ENCODE data around the gene B4GALT1. TPM values are rescaled to one million over a fixed set of nuclear protein-coding genes. Genes with fewer than 3 reads are reported as not detected.
"Not testable (repeated sequence)": the region's sequence is repeated elsewhere in the genome, so short reads cannot be mapped to it uniquely, and the experiment has no call there.

B4GALT1 gene
- polyA plus RNA-seq, 3 donors = 80.3 to 119 (median 115) TPM

DNA sequence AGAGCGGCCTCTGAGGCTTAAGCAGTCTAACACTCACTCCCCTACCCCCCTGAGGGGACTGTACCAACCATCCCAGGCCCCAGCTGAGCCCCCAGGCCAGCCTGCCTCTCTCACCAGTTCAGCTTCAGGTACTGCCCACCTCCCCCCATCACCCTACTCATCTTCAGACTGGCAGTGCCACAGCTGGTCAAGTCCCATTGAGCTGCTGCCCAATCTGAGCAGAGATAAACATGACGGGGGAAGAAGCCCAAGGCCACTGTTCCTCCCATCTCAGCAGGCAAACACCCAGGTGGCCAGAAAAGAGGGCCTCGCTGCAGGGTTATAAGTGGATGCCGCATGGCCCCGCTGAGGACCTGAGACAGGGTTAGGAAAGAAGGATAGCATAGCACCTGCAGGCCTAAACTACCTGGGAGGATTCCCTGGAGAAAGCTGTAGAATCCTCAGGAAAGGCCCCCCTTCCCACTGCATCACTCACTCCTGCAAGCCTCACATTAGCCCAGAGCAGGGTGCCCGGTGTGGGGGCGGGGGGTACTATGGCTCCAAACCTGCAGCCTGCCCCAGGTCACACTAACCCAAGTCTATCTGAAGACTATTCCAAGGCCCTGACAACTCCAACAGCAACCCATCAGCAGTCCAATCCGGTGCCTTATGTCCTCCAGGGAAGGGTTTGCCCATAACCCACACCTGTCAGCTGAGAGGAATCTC lies 3.6 kb downstream of the B4GALT1 start:
- DNase-seq (ENCODE audit: low read depth in 3 of 3, low spot score in 2 of 3) = no peak

GRCh38 chr9:33162721-33163311 lies 4.3 kb downstream of the B4GALT1 start:
- no peak for DNase-seq (ENCODE audit: low read depth in 3 of 3, low spot score in 2 of 3)

- DNase-seq (ENCODE audit: low read depth in 3 of 3, low spot score in 2 of 3) = no peak
Observed at GRCh38 chr9:33161589-33162132, 5.5 kb downstream of the B4GALT1 start.

GRCh38 chr9:33161011-33161588 lies 6.0 kb downstream of the B4GALT1 start:
- no peak for DNase-seq (ENCODE audit: low read depth in 3 of 3, low spot score in 2 of 3)

DNA sequence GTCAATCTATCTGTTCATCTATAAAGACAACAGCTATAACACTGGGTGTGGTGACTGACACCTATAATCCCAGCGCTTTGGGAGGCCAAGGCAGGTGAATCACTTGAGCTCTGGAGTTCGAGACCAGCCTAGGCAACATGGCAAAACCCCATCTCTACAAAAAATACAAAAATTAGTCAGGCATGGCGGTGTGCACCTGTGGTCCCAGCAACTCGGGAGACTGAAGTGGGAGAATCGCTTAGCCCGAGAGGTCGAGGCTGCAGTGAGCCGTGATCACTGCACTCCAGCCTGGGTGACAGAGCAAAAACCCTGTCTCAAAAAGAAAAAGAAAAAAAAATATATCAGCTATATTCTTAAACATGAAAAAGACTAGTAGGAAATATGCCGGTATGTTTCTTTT lies 6.7 kb downstream of the B4GALT1 start:
- not testable (repeated sequence) for DNase-seq (ENCODE audit: low read depth in 3 of 3, low spot score in 2 of 3)

DNA sequence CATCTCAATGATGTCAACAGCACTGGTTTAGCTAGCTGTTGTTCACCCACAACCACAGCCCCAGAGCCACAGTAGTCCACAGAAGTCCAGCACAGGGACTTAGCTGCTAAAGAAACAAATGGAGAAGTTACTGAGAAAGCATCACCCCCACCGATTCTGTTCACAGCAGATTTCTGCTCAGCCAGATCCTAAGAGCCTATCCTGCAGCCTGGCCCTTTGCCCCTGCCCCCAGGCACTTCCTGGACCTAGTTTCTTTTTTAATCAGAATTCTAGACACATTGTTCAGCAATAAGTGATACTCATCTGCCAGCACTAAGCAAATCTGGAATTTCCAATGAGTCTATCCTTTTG lies 7.4 kb downstream of the B4GALT1 start:
- no peak for DNase-seq (ENCODE audit: low read depth in 3 of 3, low spot score in 2 of 3)

DNA sequence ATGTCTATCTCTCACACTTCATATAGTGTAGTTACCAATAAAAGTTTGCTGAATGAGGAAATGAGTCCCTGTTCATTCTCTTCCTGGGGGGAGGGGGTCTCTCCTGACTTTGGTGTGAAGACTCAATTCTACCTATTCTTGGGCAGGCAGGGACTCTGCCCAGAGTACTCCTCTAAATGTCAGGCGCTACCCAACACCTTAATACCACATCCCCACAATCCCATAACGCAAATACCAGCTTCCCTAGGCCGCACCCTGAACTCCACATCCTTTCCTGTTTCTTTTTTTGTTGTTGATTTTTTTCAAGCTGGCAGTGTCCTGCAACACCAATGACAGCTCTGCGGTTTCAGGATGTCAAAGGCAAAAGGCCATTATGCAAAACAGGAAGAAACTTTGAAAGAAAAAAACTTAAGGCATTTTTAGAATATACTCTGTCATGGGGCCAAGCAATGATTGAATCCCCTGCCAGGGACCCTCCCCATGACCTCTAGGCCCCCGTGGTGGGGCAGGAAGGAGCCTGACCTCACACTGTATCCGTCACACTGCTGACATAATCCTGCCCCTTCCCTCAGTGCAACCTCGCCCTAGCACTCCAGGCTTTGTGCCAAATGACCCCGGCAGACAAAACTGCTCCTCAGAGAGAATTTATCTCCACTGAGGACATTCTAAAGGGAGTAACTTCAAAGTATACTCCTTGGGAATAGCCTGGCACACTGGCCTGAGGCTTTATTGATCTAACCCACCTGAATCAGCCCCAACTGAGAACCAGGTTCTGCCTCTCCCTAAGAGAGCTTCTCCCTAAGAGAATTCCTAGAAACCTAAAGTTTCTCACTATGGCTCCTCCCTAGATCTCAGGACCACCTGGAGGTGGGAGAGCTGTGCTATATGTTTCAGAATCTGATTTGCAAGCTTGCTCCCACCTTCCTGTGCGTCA lies 8.0 kb downstream of the B4GALT1 start:
- no peak for DNase-seq (ENCODE audit: low read depth in 3 of 3, low spot score in 2 of 3)

- no peak for DNase-seq (ENCODE audit: low read depth in 3 of 3, low spot score in 2 of 3)
Observed at GRCh38 chr9:33157960-33158842, 8.9 kb downstream of the B4GALT1 start.

DNA sequence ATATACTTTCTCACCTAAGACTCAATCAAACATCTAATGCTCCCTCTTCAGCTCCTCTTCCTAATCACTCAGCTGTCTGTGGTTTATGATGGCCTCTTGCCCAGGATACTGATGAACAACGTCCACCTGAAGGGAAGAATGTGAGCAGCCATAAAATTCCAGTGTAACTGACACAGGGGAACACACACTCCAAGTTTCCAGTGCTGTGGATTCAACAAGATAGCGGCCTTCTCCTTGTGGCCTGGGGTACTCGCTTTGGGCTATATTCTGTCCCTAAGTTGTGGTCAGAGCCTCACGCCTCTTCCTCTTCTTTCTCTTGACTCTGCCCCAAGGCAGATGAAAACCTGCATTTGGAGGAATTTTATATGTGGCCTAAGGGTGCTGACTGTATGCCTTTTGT lies 11.7 kb downstream of the B4GALT1 start:
- no peak for DNase-seq (ENCODE audit: low read depth in 3 of 3, low spot score in 2 of 3)

DNA sequence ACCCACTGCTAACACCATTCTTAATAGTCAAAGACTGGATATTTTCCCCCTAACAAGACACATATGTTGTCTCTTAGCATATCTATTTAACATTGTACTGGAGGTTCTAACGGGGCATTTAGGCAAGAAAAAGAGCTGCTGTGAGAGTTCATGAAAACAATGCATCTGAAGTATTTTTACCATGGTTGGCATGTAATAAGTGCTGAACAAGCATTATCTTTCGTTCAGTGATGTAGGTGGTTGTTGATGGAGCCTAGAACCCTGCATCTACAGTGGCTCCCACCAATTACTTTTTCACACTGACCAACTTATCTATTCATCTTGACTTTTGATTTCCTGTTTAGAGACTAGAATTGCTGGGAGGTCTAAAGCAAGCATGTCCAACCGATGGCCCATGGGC lies 12.8 kb downstream of the B4GALT1 start:
- no peak for DNase-seq (ENCODE audit: low read depth in 3 of 3, low spot score in 2 of 3)

GRCh38 chr9:33153666-33154065 lies 13.5 kb downstream of the B4GALT1 start:
- no peak for DNase-seq (ENCODE audit: low read depth in 3 of 3, low spot score in 2 of 3)

DNA sequence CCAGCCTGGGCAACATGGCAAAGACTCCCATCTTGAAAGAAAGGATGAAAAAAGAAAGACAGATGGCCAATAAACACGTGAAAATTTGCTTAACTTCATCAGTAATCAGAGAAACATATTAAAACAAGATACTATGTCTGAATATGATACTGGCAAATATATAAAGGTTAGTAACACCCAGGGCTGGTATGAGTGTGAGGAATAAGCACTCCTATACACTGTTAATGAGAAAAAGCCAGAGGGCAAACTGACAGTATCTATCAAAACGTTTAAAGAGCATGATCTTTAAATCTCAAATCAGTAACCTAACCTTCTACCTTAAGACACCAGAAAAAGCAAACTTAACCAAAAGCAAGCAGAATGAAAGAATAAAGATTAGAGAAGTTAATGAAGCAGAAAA lies 14.1 kb downstream of the B4GALT1 start:
- no peak for DNase-seq (ENCODE audit: low read depth in 3 of 3, low spot score in 2 of 3)

DNA sequence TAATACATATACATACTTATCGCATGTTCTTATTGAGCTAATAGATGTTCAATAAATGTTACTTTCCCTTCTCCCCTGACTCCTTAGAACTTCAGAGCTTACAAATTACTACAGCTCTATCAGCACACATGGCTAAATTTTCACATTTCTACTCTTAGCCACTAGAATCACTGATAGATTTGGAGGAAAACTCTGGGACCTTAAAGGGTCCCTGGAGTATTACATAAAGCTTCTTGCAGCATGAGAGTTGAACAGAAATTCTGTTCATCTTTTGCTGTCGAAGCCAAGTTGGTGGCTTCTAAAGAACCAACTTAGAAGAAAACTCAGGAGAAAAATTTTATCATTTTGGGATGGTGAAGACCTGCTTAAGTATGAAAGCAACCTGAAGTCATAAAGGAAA lies 15.5 kb downstream of the B4GALT1 start:
- DNase-seq (ENCODE audit: low read depth in 3 of 3, low spot score in 2 of 3) = no peak

DNA sequence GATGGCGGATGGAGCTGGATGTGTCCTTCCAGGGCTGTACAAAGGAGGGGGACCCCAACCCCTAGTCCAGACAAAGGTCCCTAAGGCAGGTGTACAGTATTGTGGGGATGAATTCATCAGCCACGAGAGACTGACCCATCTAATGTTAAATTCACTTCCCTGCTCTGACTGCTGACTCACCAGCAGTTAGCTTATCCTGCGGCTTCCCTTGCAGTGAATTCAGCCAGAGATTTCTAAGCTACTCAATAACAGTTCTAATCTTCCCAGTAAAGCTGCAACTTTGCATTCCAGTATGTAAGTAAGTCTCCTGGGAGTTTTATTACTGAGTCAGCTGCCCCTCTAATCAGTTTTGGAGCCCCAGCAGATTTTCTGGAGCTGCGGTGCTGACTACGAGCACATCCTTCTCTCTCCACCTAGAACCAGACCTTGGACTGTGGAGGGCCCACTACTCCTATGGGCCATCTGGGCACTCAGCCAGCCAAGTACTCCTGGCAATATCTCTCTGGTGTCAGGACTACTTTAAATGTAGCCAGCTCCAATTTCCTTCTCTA lies 16.1 kb downstream of the B4GALT1 start:
- DNase-seq (ENCODE audit: low read depth in 3 of 3, low spot score in 2 of 3) = no peak

- DNase-seq (ENCODE audit: low read depth in 3 of 3, low spot score in 2 of 3) = no peak
Observed at GRCh38 chr9:33148367-33149014, 18.6 kb downstream of the B4GALT1 start.

DNA sequence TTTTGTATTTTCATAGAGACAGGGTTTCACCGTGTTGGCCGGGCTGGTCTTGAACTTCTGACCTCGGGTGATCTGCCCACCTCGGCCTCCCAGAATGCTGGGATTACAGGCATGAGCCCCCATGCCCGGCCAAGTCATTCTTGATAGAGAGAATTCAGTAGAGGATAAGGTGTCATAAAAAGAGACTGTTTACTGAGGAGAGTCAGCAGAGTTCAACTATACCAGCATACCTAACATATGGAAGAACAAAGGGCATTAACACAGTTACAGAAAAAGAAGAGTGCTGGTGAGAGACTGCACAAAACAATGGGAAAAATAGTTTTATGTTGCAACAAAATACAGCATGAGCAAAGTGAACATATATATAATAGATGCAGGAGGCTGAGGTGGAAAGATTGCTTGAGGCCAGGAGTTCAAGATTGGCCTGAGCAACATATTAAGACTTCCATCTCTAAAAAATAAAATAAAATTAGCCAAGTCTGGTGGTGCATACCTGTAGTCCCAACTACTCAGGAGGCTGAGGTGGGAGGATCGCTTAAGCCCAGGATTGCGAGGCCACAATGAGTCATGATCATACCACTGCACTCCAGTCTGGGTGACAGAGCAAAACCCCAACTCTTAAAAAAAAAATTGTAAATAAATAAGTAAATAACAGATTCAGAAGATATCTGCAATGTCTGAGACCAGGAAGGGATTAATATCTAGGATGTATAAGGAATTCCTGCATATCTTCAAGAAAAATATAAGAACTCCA lies 19.5 kb downstream of the B4GALT1 start:
- no peak for DNase-seq (ENCODE audit: low read depth in 3 of 3, low spot score in 2 of 3)

DNA sequence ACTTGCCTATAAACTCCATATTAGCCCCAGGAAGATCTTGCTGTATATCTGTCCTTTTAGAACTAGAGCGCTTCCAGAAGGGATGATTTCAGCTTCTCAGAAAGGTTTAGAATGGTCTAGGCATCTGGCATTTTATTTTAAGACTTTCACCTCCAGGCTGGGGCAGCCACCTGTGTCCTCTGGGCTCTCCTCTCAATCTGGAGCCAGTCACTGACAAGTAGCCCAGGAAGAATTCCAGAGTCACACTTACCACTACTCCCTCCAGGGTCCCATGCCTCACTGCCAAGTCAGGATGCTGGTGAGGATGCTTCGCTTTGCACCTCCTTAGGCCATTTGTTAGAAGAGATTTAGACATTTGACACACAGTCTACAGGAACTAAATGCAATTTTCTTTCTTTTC lies 20.8 kb downstream of the B4GALT1 start:
- DNase-seq (ENCODE audit: low read depth in 3 of 3, low spot score in 2 of 3) = no peak

GRCh38 chr9:33144551-33144950 lies 22.6 kb downstream of the B4GALT1 start:
- DNase-seq (ENCODE audit: low read depth in 3 of 3, low spot score in 2 of 3) = no peak

Measured in right renal cortex interstitium (tissue), 3 donors.